B cell (primary cell): ENCODE data around the gene HMG20A. TPM values are rescaled to one million over a fixed set of nuclear protein-coding genes. Genes with fewer than 3 reads are reported as not detected.

Experiments used
- ATAC-seq: fragments of 200-7000 bp; cut with Tn5 transposase; one replicate; pipeline ENCODE4 v1.10.0; 2021; ENCODE audit warnings: low read depth, mild to moderate bottlenecking, moderate number of reproducible peaks, moderate library complexity
- CTCF ChIA-PET: fragments of 350-600 bp; sonication (Branson Sonifier 250); formaldehyde crosslinking; loops from one replicate; lab custom pipeline; 2021; ENCODE audit warnings: antibody characterized with exemption, inconsistent platforms; lab: Charles Lee
- POLR2A ChIA-PET: fragments of 350-600 bp; sonication (Branson Sonifier 250); formaldehyde crosslinking; loops from one replicate; lab custom pipeline; 2021; ENCODE audit warnings: antibody characterized with exemption; lab: Charles Lee
- DNase-seq: peaks from one replicate; pipeline ENCODE4 v3.0.0; 2013
- H2AFZ ChIP-seq: 2 replicates; pipeline ENCODE4 v1.6.1; 2012; ENCODE audit warnings: mild to moderate bottlenecking, low read depth, low read length; ENCODE audit not compliant: insufficient read depth, poor library complexity, severe bottlenecking
- H3K27ac ChIP-seq, 2 donors: 1 replicate in 1 of 2; 2 replicates in 1 of 2; pipeline ENCODE4 v1.5.1; 2012 to 2013; ENCODE audit warnings: low read length in 2 of 2, mild to moderate bottlenecking in 2 of 2, moderate library complexity in 1 of 2
- H3K27me3 ChIP-seq, 4 experiments: fragments of 200-600 bp in 1 of 4; sonication (generic) in 1 of 4; replicated peaks in 1 of 4; 1 replicate in 2 of 4; 2 replicates in 2 of 4; pipeline versions ENCODE4 v1.6.1 to v1.7.0; 2013 to 2016; ENCODE audit warnings: low read length in 3 of 4, mild to moderate bottlenecking in 2 of 4, mixed read lengths in 1 of 4, moderate library complexity in 1 of 4; ENCODE audit not compliant: insufficient read depth in 4 of 4, control insufficient read depth in 3 of 4; ENCODE audit errors: control extremely low read depth in 1 of 4
- H3K36me3 ChIP-seq, 2 experiments: replicated peaks in 1 of 2; 1 replicate in 1 of 2; 2 replicates in 1 of 2; pipeline versions ENCODE4 v1.6.1 to v1.7.1; 2013; ENCODE audit warnings: low read length in 1 of 2; ENCODE audit not compliant: insufficient read depth in 2 of 2, control insufficient read depth in 1 of 2; ENCODE audit errors: control extremely low read depth in 1 of 2, extremely low read depth in 1 of 2
- H3K4me1 ChIP-seq, 2 donors: fragments of 200-600 bp in 1 of 2; sonication (generic) in 1 of 2; 1 replicate in 1 of 2; 2 replicates in 1 of 2; pipeline versions ENCODE4 v1.5.1 to v1.6.1; 2013 to 2017; ENCODE audit warnings: low read length in 2 of 2; ENCODE audit not compliant: control insufficient read depth in 2 of 2, insufficient read depth in 2 of 2
- H3K4me2 ChIP-seq: replicated peaks from 2 replicates; pipeline ENCODE3; 2012; ENCODE audit warnings: mild to moderate bottlenecking, low read depth, low read length; ENCODE audit not compliant: poor library complexity, severe bottlenecking
- H3K4me3 ChIP-seq, 5 experiments: fragments of 200-600 bp in 1 of 5; sonication (generic) in 1 of 5; 1 replicate in 3 of 5; 2 replicates in 2 of 5; pipeline versions ENCODE4 v1.5.1 to v1.7.0; 2011 to 2016; ENCODE audit warnings: low read length in 4 of 5, mild to moderate bottlenecking in 4 of 5, low read depth in 2 of 5, control low read depth in 1 of 5, moderate library complexity in 1 of 5; ENCODE audit not compliant: insufficient read depth in 1 of 5; ENCODE audit errors: control extremely low read depth in 1 of 5, extremely low read depth in 1 of 5
- H3K79me2 ChIP-seq: fragments of 200-600 bp; sonication (generic); one replicate; pipeline ENCODE4 v1.6.0; 2016; ENCODE audit warnings: low read length; ENCODE audit not compliant: control insufficient read depth, insufficient read depth
- H3K9ac ChIP-seq: fragments of 200-600 bp; sonication (generic); 2 replicates; pipeline ENCODE4 v1.6.1; 2017; ENCODE audit warnings: mild to moderate bottlenecking, low read length, moderate library complexity
- H3K9me3 ChIP-seq, 3 donors: one replicate each; pipeline versions ENCODE4 v1.6.1 to v1.7.1; 2013; ENCODE audit warnings: low read length in 2 of 3; ENCODE audit not compliant: control insufficient read depth in 2 of 3, insufficient read depth in 1 of 3; ENCODE audit errors: control extremely low read depth in 1 of 3
- H4K20me1 ChIP-seq: 2 replicates; pipeline ENCODE4 v1.6.0; 2012; ENCODE audit warnings: mild to moderate bottlenecking, low read length; ENCODE audit not compliant: insufficient read depth, control insufficient read depth, poor library complexity, severe bottlenecking
- H3K27ac Mint-ChIP-seq: one replicate; pipeline ENCODE4 v1.8.0; 2021; ENCODE audit warnings: mixed read lengths
- H3K27me3 Mint-ChIP-seq: one replicate; pipeline ENCODE4 v1.8.0; 2021; ENCODE audit warnings: mixed read lengths
- H3K4me1 Mint-ChIP-seq: one replicate; pipeline ENCODE4 v1.8.0; 2021; ENCODE audit warnings: mixed read lengths
- H3K4me3 Mint-ChIP-seq: one replicate; pipeline ENCODE4 v1.8.0; 2021; ENCODE audit warnings: mixed read lengths
- H3K9me3 Mint-ChIP-seq: one replicate; pipeline ENCODE4 v1.8.0; 2022; ENCODE audit warnings: mixed read lengths; ENCODE audit not compliant: insufficient read depth
- EZH2 ChIP-seq: IDR thresholded peaks from 2 replicates; pipeline ENCODE4 v1.6.1; 2012; ENCODE audit warnings: borderline replicate concordance, low read depth, mild to moderate bottlenecking, moderate library complexity, low read length; ENCODE audit not compliant: insufficient read depth, poor library complexity, severe bottlenecking
- WGBS: methylation state at CpG from one replicate; pipeline ENCODE4 v1.1.5; 2013; ENCODE audit warnings: missing lambda C conversion rate; ENCODE audit not compliant: insufficient coverage; 5-methylcytosine and 5-hydroxymethylcytosine counted together
- intact Hi-C: fragments of 100-400 bp; cut with micrococcal nuclease; formaldehyde crosslinking; loops from one replicate; pipeline ENCODE4 v1.10.0; 2022
- polyA plus RNA-seq: library from polyadenylated mRNA; depleted of rRNA; stranded (reverse); fragments of >200 nt; gene quantifications from 2 replicates; pipeline ENCODE4 v1.2.3, GENCODE V29; 2012
- total RNA-seq, 2 donors: library from RNA; stranded (reverse); fragments of 120-200 nt in 1 of 2; gene quantifications; 1 replicate in 1 of 2; 2 replicates in 1 of 2; pipeline versions ENCODE4 v1.2.3 to v1.2.4, GENCODE V29; 2013 to 2022
- TF ChIP-seq, protein P1 (sequence below): fragments of 200-600 bp; IDR thresholded peaks from one replicate; pipeline ENCODE4 v1.8.0; 2022; ENCODE audit warnings: antibody characterized with exemption, mild to moderate bottlenecking

The HMG20A gene
- total and polyA plus RNA-seq, 2 donors (not counting 1 experiment from before 2014, with no cell fraction given), result 26.1 to 63.5 TPM

DNA sequence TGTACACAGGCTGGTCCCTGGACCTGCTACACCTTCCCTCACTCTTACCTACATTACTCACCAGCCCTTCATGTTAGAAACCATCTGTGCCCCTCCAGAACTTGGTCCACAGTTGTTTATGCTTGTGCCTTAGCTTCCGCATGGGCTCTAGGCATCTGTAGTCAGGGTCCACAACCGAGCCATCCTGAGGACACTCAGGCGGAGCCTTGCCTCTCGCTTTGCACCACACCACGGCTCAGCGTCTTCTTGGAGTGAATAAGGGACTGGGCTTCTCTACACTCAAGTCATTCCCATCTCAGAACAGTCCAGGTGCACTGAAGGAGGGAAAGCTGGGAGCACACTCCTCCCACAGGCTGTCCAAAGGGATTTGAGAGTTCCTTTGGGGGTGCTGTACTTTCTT, 97.8 kb downstream of the HMG20A start:
- Histone ChIP-seq H3K9me3 (peaks cover 0 to 2% (median 0%) of the 10 kb centered on the region in 3 donors), H3K4me1 (no peaks in the 10 kb centered on the region), H4K20me1 (no peaks in the 10 kb centered on the region), H3K36me3 (no peaks in the 10 kb centered on the region), H3K79me2 (no peaks in the 10 kb centered on the region), H3K4me2 (no peak overlapping the region), H3K4me3 (no peak overlapping the region), H3K27ac (no peak overlapping the region), H3K9ac (no peak overlapping the region), H2AFZ (no peak overlapping the region), H3K27me3 (no peaks in the 10 kb centered on the region)
- intact Hi-C loops, result no loop called here
- CTCF ChIA-PET, result interaction anchor here (1.0 kb wide), 1 partner anchor 25 kb away, joined by 3 read pairs; no protein-coding TSS in a partner anchor
- 94% methylated on average over 3 of the region's 6 CpGs for WGBS
- no peak for DNase-seq
- no peak for ATAC-seq
- H3K27me3 Mint-ChIP-seq, result no peaks in the 10 kb centered on the region
- H3K9me3 Mint-ChIP-seq, result no peaks in the 10 kb centered on the region
- no peak for TF ChIP-seq EZH2
- TF ChIP-seq, protein P1, sequence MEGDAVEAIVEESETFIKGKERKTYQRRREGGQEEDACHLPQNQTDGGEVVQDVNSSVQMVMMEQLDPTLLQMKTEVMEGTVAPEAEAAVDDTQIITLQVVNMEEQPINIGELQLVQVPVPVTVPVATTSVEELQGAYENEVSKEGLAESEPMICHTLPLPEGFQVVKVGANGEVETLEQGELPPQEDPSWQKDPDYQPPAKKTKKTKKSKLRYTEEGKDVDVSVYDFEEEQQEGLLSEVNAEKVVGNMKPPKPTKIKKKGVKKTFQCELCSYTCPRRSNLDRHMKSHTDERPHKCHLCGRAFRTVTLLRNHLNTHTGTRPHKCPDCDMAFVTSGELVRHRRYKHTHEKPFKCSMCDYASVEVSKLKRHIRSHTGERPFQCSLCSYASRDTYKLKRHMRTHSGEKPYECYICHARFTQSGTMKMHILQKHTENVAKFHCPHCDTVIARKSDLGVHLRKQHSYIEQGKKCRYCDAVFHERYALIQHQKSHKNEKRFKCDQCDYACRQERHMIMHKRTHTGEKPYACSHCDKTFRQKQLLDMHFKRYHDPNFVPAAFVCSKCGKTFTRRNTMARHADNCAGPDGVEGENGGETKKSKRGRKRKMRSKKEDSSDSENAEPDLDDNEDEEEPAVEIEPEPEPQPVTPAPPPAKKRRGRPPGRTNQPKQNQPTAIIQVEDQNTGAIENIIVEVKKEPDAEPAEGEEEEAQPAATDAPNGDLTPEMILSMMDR, result no peak
- POLR2A ChIA-PET, result no interaction called here
- H3K4me3 Mint-ChIP-seq, result no peak overlapping the region
- H3K4me1 Mint-ChIP-seq, result no peaks in the 10 kb centered on the region
- no peak overlapping the region for H3K27ac Mint-ChIP-seq

DNA sequence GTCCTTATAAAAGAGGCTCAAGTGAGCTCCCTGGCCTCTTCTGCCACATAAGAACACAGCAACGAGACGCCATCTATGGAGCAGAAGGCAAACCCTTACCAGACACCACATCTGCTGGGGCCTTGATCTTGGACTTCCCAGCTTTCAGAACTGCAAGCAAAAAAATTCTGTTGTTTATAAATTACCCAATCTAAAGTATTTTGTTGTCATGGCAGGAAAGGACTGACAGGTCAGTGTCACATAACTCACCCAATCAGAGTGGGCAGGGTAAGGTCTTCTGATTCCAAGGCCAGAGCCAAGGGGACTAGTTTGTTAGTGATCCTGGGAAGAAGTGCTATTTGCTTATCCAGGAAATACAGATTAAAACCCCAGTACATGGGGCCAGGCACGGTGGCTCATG, 98.9 kb downstream of the HMG20A start:
- H3K27ac ChIP-seq, result no peak overlapping the region
- H3K27ac Mint-ChIP-seq, result no peak overlapping the region
- no peak overlapping the region for H3K4me3 ChIP-seq
- peaks cover 0 to 2% (median 0%) of the 10 kb centered on the region in 3 donors for H3K9me3 ChIP-seq
- no peaks in the 10 kb centered on the region for H3K36me3 ChIP-seq
- no peak overlapping the region for H3K4me3 Mint-ChIP-seq
- no peaks in the 10 kb centered on the region for H3K4me1 Mint-ChIP-seq
- no peak for ATAC-seq
- 100% methylated on average over 1 of the region's 3 CpGs for WGBS
- H4K20me1 ChIP-seq, result no peaks in the 10 kb centered on the region
- H3K27me3 ChIP-seq, result no peaks in the 10 kb centered on the region
- H3K27me3 Mint-ChIP-seq, result no peaks in the 10 kb centered on the region
- H3K4me1 ChIP-seq, result no peaks in the 10 kb centered on the region
- no peak overlapping the region for H3K4me2 ChIP-seq
- TF ChIP-seq EZH2, result no peak
- TF ChIP-seq, protein P1, result no peak
- no peak for DNase-seq
- no peak overlapping the region for H2AFZ ChIP-seq
- H3K9me3 Mint-ChIP-seq, result no peaks in the 10 kb centered on the region
- no peaks in the 10 kb centered on the region for H3K79me2 ChIP-seq
- H3K9ac ChIP-seq, result no peak overlapping the region
- ChIA-PET CTCF (no interaction called here), POLR2A (no interaction called here)
- intact Hi-C loops, result no loop called here
